HCT116 (cell line): ENCODE data around the gene IGSF9B.

Experiments
- CEBPB ChIP-seq: IDR thresholded peaks from 2 replicates; pipeline ENCODE4 v1.6.1; 2012; ENCODE audit warnings: low read depth
- CTCF ChIP-seq, 3 experiments: fragments of 200-600 bp in 1 of 3; sonication (generic) in 1 of 3; IDR thresholded peaks in 2 of 3; conservative IDR thresholded peaks in 1 of 3; 2 replicates each; pipeline ENCODE4 v1.5.1; 2012 to 2017; ENCODE audit warnings: low read depth in 2 of 3, low read length in 2 of 3, antibody characterized with exemption in 1 of 3, borderline replicate concordance in 1 of 3, control low read depth in 1 of 3, mild to moderate bottlenecking in 1 of 3, mixed read lengths in 1 of 3, mixed run types in 1 of 3, moderate library complexity in 1 of 3; ENCODE audit not compliant: insufficient read depth in 1 of 3
- EGR1 ChIP-seq: IDR thresholded peaks from 2 replicates; pipeline ENCODE4 v1.6.1; 2012; ENCODE audit warnings: low read depth
- EZH2 ChIP-seq: fragments of 200-600 bp; sonication (generic); IDR thresholded peaks from 2 replicates; pipeline ENCODE4 v1.6.1; 2017; ENCODE audit warnings: antibody characterized with exemption, mixed run types
- EZH2phosphoT487 ChIP-seq: fragments of 200-600 bp; IDR thresholded peaks from 2 replicates; pipeline ENCODE4 v1.6.1; 2018; ENCODE audit warnings: antibody characterized with exemption, borderline replicate concordance
- POLR2AphosphoS5 ChIP-seq: IDR thresholded peaks from 2 replicates; pipeline ENCODE4 v1.6.1; 2011; ENCODE audit warnings: mild to moderate bottlenecking, low read depth, low read length, moderate library complexity
- REST ChIP-seq: IDR thresholded peaks from 2 replicates; pipeline ENCODE4 v1.6.1; 2012; ENCODE audit warnings: low read depth
- SIN3A ChIP-seq: IDR thresholded peaks from 2 replicates; pipeline ENCODE4 v1.6.1; 2012; ENCODE audit warnings: low read depth
- ZNF274 ChIP-seq: fragments of 200-500 bp; sonication (Bioruptor generic); IDR thresholded peaks from 2 replicates; pipeline ENCODE4 v1.6.1; 2014; ENCODE audit warnings: mild to moderate bottlenecking, low read depth, low read length, inconsistent platforms

- TF ChIP-seq POLR2AphosphoS5 (no peak), EZH2phosphoT487 (no peak), SIN3A (no peak), CTCF (IDR thresholded peaks at IDR 0.05 in 2 of 3, conservative IDR thresholded peaks at IDR 0.05 in 1 of 3; ENCODE audit: borderline replicate concordance in 1 of 3, insufficient read depth in 1 of 3, low read depth in 2 of 3, low read length in 2 of 3) (no peak), REST (no peak), CEBPB (no peak), EZH2 (no peak), ZNF274 (no peak), EGR1 (no peak)
Observed at GRCh38 chr11:133907216-133907615, 49.6 kb downstream of the IGSF9B start.
